ENCODE measurements around the gene ADGRB3.

DNA sequence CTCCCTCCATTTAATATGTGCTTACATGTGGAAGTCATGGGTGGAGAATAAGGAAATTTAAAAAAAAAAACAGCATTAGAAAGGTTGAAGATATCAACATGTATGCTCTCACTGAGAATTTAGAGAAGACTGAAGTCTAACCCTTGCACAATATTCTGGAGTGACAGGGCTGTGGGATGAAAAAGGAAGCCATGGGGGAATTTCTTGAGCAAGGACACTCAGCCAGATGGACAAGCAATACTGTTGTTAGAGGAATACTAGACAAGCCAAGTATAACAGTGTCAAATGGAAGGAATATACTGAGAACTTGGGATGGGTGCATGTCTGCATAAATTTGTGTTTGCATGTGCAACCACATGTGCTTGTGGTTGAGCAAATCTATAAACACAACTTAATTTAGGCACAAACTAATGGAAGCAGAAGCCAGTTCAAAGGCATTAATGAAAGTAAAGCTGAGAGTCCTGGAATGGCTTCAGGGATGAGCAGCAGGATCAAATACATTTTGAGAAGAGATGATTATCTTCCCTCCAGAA is 119.7 kb downstream of the ADGRB3 start:
- TF ChIP-seq, protein P1, sequence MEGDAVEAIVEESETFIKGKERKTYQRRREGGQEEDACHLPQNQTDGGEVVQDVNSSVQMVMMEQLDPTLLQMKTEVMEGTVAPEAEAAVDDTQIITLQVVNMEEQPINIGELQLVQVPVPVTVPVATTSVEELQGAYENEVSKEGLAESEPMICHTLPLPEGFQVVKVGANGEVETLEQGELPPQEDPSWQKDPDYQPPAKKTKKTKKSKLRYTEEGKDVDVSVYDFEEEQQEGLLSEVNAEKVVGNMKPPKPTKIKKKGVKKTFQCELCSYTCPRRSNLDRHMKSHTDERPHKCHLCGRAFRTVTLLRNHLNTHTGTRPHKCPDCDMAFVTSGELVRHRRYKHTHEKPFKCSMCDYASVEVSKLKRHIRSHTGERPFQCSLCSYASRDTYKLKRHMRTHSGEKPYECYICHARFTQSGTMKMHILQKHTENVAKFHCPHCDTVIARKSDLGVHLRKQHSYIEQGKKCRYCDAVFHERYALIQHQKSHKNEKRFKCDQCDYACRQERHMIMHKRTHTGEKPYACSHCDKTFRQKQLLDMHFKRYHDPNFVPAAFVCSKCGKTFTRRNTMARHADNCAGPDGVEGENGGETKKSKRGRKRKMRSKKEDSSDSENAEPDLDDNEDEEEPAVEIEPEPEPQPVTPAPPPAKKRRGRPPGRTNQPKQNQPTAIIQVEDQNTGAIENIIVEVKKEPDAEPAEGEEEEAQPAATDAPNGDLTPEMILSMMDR (IDR thresholded peaks at IDR 0.05): no peak
- TF ChIP-seq POLR2AphosphoS5 (IDR thresholded peaks at IDR 0.05) (no peak), POLR2A (IDR thresholded peaks at IDR 0.05) (no peak)

Measured in sigmoid colon (tissue), 4 donors.